ENCODE results near the gene PLEKHA7. TPM values are rescaled to one million over a fixed set of nuclear protein-coding genes. Genes with fewer than 3 reads are reported as not detected.

Gene PLEKHA7
- polyA plus RNA-seq, 1 donor (not counting 4 experiments of a cell fraction or from before 2014, with no cell fraction given) = 1.4 TPM

GRCh38 chr11:16854979-16855378, 159.2 kb downstream of the PLEKHA7 start:
- H3K9ac ChIP-seq (ENCODE audit: control insufficient read depth, extremely low read depth, insufficient read depth, low read length) = no peak overlapping the region
- no peaks in the 10 kb centered on the region for H3K9me1 ChIP-seq (ENCODE audit: control insufficient read depth, extremely low read depth, insufficient read depth, low read length)
- no peak overlapping the region for H3K27ac ChIP-seq (ENCODE audit: control insufficient read depth, insufficient read depth, low read length)
- H3K4me3 ChIP-seq (ENCODE audit: control insufficient read depth in 2 of 3, extremely low read depth in 1 of 3, insufficient read depth in 2 of 3, low read depth in 1 of 3, low read length in 3 of 3) = no peak overlapping the region
- H3K79me2 ChIP-seq (ENCODE audit: control insufficient read depth, insufficient read depth, low read length) = no peaks in the 10 kb centered on the region
- no peak for DNase-seq (ENCODE audit: low read depth, low spot score)
- H3K4me2 ChIP-seq (ENCODE audit: control insufficient read depth, extremely low read depth, insufficient read depth, low read depth, low read length) = no peak overlapping the region
- H3K9me3 ChIP-seq (ENCODE audit: control insufficient read depth, low read depth, low read length) = no peaks in the 10 kb centered on the region
- no peak overlapping the region for H2AFZ ChIP-seq (ENCODE audit: control insufficient read depth, low read length)
- dilution Hi-C loops (cut with MboI; ENCODE audit: extremely low pct_ligation_motif_present, low sequenced_read_pairs) = no loop called here
- peaks cover 0 to 1% of the 10 kb centered on the region in 2 experiments for H3K36me3 ChIP-seq (ENCODE audit: control insufficient read depth in 2 of 2, extremely low read depth in 1 of 2, insufficient read depth in 2 of 2, low read length in 2 of 2)
- H3K4me1 ChIP-seq (ENCODE audit: control insufficient read depth, extremely low read depth, insufficient read depth, low read length) = no peaks in the 10 kb centered on the region
- FAIRE-seq = no peak
- TF ChIP-seq EZH2 (IDR thresholded peaks at IDR 0.05; ENCODE audit: low read length) = no peak
- no peak for TF ChIP-seq CTCF (optimal IDR thresholded peaks at IDR 0.05 in 1 of 3, IDR thresholded peaks at IDR 0.05 in 1 of 3, conservative IDR thresholded peaks at IDR 0.05 in 1 of 3; ENCODE audit: extremely low read depth in 1 of 3, insufficient read depth in 2 of 3, low read length in 3 of 3)
- no peaks in the 10 kb centered on the region for H3K27me3 ChIP-seq (ENCODE audit: control insufficient read depth, extremely low read depth, insufficient read depth, low read length)
- no peaks in the 10 kb centered on the region for H4K20me1 ChIP-seq (ENCODE audit: control insufficient read depth, extremely low read depth, insufficient read depth, low read length)

GRCh38 chr11:16853859-16854258, 160.4 kb downstream of the PLEKHA7 start:
- dilution Hi-C loops (cut with MboI; ENCODE audit: extremely low pct_ligation_motif_present, low sequenced_read_pairs) = no loop called here
- FAIRE-seq = no peak

More at GRCh38 chr11:16853859-16854258, 160.4 kb downstream of the PLEKHA7 start:
- no peak overlapping the region for H3K9ac ChIP-seq (ENCODE audit: control insufficient read depth, extremely low read depth, insufficient read depth, low read length)
- H4K20me1 ChIP-seq (ENCODE audit: control insufficient read depth, extremely low read depth, insufficient read depth, low read length) = no peaks in the 10 kb centered on the region
- peaks cover 0 to 1% of the 10 kb centered on the region in 2 experiments for H3K36me3 ChIP-seq (ENCODE audit: control insufficient read depth in 2 of 2, extremely low read depth in 1 of 2, insufficient read depth in 2 of 2, low read length in 2 of 2)
- no peak overlapping the region for H3K27ac ChIP-seq (ENCODE audit: control insufficient read depth, insufficient read depth, low read length)
- H3K4me3 ChIP-seq (ENCODE audit: control insufficient read depth in 2 of 3, extremely low read depth in 1 of 3, insufficient read depth in 2 of 3, low read depth in 1 of 3, low read length in 3 of 3) = no peak overlapping the region
- no peaks in the 10 kb centered on the region for H3K79me2 ChIP-seq (ENCODE audit: control insufficient read depth, insufficient read depth, low read length)
- no peak for DNase-seq (ENCODE audit: low read depth, low spot score)
- no peak overlapping the region for H2AFZ ChIP-seq (ENCODE audit: control insufficient read depth, low read length)
- no peaks in the 10 kb centered on the region for H3K9me1 ChIP-seq (ENCODE audit: control insufficient read depth, extremely low read depth, insufficient read depth, low read length)
- H3K9me3 ChIP-seq (ENCODE audit: control insufficient read depth, low read depth, low read length) = no peaks in the 10 kb centered on the region
- no peaks in the 10 kb centered on the region for H3K27me3 ChIP-seq (ENCODE audit: control insufficient read depth, extremely low read depth, insufficient read depth, low read length)
- no peak for TF ChIP-seq EZH2 (IDR thresholded peaks at IDR 0.05; ENCODE audit: low read length)
- TF ChIP-seq CTCF (optimal IDR thresholded peaks at IDR 0.05 in 1 of 3, IDR thresholded peaks at IDR 0.05 in 1 of 3, conservative IDR thresholded peaks at IDR 0.05 in 1 of 3; ENCODE audit: extremely low read depth in 1 of 3, insufficient read depth in 2 of 3, low read length in 3 of 3) = no peak
- H3K4me1 ChIP-seq (ENCODE audit: control insufficient read depth, extremely low read depth, insufficient read depth, low read length) = no peaks in the 10 kb centered on the region
- no peak overlapping the region for H3K4me2 ChIP-seq (ENCODE audit: control insufficient read depth, extremely low read depth, insufficient read depth, low read depth, low read length)

Data from keratinocyte (primary cell).